Body of pancreas (tissue), 4 donors: ENCODE results near the gene CLIC3.

ENCODE experiments used
- POLR2A ChIP-seq, 3 donors: fragments of 450-650 bp; IDR thresholded peaks; one replicate each; pipeline ENCODE4 v1.6.1; 2016; ENCODE audit warnings: antibody characterized with exemption in 3 of 3, mild to moderate bottlenecking in 2 of 3
- TF ChIP-seq, protein P1 (sequence below), 7 experiments: fragments of 450-650 bp in 4 of 7; fragments of 200-600 bp in 3 of 7; sonication (generic) in 3 of 7; IDR thresholded peaks; one replicate each; pipeline ENCODE4 v1.5.1; 2016 to 2019; ENCODE audit warnings: antibody characterized with exemption in 7 of 7

DNA sequence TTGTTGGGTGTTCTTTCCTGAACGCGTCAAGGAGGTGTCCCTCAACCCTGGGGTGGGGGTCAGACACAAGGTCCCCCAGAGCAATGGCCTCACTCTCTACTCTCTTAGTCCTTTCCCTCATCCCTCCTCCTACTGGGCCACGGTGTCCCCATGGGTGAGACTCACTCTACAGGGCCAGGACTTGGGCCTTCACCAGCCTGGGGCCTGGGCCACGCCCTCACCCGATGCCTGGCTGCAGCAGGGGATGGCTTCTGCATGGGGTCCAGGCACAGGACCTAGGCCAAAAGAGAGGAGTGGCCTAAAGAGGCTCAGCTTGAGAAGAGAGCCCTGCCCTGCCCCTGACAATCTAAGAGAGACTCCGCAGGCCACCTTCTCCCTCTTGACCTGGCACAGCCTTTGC is 38.5 kb downstream of the CLIC3 start:
- TF ChIP-seq, protein P1, sequence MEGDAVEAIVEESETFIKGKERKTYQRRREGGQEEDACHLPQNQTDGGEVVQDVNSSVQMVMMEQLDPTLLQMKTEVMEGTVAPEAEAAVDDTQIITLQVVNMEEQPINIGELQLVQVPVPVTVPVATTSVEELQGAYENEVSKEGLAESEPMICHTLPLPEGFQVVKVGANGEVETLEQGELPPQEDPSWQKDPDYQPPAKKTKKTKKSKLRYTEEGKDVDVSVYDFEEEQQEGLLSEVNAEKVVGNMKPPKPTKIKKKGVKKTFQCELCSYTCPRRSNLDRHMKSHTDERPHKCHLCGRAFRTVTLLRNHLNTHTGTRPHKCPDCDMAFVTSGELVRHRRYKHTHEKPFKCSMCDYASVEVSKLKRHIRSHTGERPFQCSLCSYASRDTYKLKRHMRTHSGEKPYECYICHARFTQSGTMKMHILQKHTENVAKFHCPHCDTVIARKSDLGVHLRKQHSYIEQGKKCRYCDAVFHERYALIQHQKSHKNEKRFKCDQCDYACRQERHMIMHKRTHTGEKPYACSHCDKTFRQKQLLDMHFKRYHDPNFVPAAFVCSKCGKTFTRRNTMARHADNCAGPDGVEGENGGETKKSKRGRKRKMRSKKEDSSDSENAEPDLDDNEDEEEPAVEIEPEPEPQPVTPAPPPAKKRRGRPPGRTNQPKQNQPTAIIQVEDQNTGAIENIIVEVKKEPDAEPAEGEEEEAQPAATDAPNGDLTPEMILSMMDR (IDR thresholded peaks at IDR 0.05), result no peak
- no peak for TF ChIP-seq POLR2A (IDR thresholded peaks at IDR 0.05)
